Hepatocyte (in vitro differentiated cells): ENCODE data around the gene CD9. TPM values are rescaled to one million over a fixed set of nuclear protein-coding genes. Genes with fewer than 3 reads are reported as not detected.

Experiments
- DNase-seq: peaks from one replicate; pipeline ENCODE4 v3.0.0-alpha.2; 2016; ENCODE audit warnings: low spot score
- H2AFZ ChIP-seq: fragments of 200-600 bp; sonication (generic); 2 replicates; pipeline ENCODE4 v1.6.0; 2016; ENCODE audit warnings: antibody characterized with exemption, mild to moderate bottlenecking
- H3K27ac ChIP-seq: fragments of 200-600 bp; sonication (generic); 2 replicates; pipeline ENCODE4 v1.5.1; 2016; ENCODE audit warnings: mild to moderate bottlenecking
- H3K27me3 ChIP-seq: fragments of 200-600 bp; sonication (generic); 2 replicates; pipeline ENCODE4 v1.6.1; 2016
- H3K36me3 ChIP-seq: fragments of 200-600 bp; sonication (generic); replicated peaks from 2 replicates; pipeline ENCODE4 v1.5.1; 2016; ENCODE audit warnings: low read depth; ENCODE audit not compliant: insufficient read depth
- H3K4me1 ChIP-seq: fragments of 200-600 bp; sonication (generic); 2 replicates; pipeline ENCODE4 v1.5.1; 2016; ENCODE audit warnings: mild to moderate bottlenecking, moderate library complexity; ENCODE audit not compliant: insufficient read depth
- H3K4me2 ChIP-seq: fragments of 200-600 bp; sonication (generic); 2 replicates; pipeline ENCODE4 v1.6.0; 2016
- H3K4me3 ChIP-seq: fragments of 200-600 bp; sonication (generic); 2 replicates; pipeline ENCODE4 v1.5.1; 2016; ENCODE audit warnings: mild to moderate bottlenecking
- H3K79me2 ChIP-seq: fragments of 200-600 bp; sonication (generic); 2 replicates; pipeline ENCODE4 v1.6.0; 2017; ENCODE audit warnings: mild to moderate bottlenecking
- H3K9me2 ChIP-seq: fragments of 200-600 bp; sonication (generic); replicated peaks from 2 replicates; pipeline ENCODE4 v1.6.0; 2017; ENCODE audit warnings: mild to moderate bottlenecking; ENCODE audit not compliant: insufficient read depth
- H3K9me3 ChIP-seq: fragments of 200-600 bp; sonication (generic); 2 replicates; pipeline ENCODE4 v1.5.1; 2016; ENCODE audit warnings: low read depth, mild to moderate bottlenecking
- H4K20me1 ChIP-seq: fragments of 200-600 bp; sonication (generic); 2 replicates; pipeline ENCODE4 v1.6.0; 2016; ENCODE audit warnings: mild to moderate bottlenecking; ENCODE audit not compliant: insufficient read depth, poor library complexity, severe bottlenecking
- EZH2 ChIP-seq: fragments of 200-600 bp; sonication (generic); IDR thresholded peaks from 2 replicates; pipeline ENCODE4 v1.6.1; 2016; ENCODE audit warnings: antibody characterized with exemption, mild to moderate bottlenecking, borderline replicate concordance
- EZH2phosphoT487 ChIP-seq: fragments of 200-600 bp; sonication (generic); IDR thresholded peaks from one replicate; pipeline ENCODE4 v1.6.1; 2018; ENCODE audit warnings: antibody characterized with exemption, mild to moderate bottlenecking, low read depth, moderate library complexity; ENCODE audit not compliant: unreplicated experiment, severe bottlenecking
- WGBS: methylation state at CpG from one replicate; pipeline ENCODE4 v1.1.6; 2016; ENCODE audit warnings: low lambda C conversion rate; ENCODE audit errors: missing lambda C conversion rate; 5-methylcytosine and 5-hydroxymethylcytosine counted together
- polyA plus RNA-seq: library from polyadenylated mRNA; unstranded; fragments of >200 nt; fragmentation: Nextera tagmentation; extraction: Ambion mirVana; gene quantifications from 2 replicates; pipeline ENCODE4 v1.2.1, GENCODE V29; 2016
- total RNA-seq: library from RNA; depleted of rRNA; stranded (reverse); fragments of >200 nt; gene quantifications from 2 replicates; pipeline ENCODE4 v1.2.3, GENCODE V29; 2014
- TF ChIP-seq, protein P1 (sequence below): fragments of 200-600 bp; sonication (generic); IDR thresholded peaks from 2 replicates; pipeline ENCODE4 v1.5.1; 2016; ENCODE audit warnings: antibody characterized with exemption, mild to moderate bottlenecking; ENCODE audit not compliant: poor library complexity

CD9 gene
- total and polyA plus RNA-seq, 2 experiments from 2014 or later: 117 to 188 TPM

DNA sequence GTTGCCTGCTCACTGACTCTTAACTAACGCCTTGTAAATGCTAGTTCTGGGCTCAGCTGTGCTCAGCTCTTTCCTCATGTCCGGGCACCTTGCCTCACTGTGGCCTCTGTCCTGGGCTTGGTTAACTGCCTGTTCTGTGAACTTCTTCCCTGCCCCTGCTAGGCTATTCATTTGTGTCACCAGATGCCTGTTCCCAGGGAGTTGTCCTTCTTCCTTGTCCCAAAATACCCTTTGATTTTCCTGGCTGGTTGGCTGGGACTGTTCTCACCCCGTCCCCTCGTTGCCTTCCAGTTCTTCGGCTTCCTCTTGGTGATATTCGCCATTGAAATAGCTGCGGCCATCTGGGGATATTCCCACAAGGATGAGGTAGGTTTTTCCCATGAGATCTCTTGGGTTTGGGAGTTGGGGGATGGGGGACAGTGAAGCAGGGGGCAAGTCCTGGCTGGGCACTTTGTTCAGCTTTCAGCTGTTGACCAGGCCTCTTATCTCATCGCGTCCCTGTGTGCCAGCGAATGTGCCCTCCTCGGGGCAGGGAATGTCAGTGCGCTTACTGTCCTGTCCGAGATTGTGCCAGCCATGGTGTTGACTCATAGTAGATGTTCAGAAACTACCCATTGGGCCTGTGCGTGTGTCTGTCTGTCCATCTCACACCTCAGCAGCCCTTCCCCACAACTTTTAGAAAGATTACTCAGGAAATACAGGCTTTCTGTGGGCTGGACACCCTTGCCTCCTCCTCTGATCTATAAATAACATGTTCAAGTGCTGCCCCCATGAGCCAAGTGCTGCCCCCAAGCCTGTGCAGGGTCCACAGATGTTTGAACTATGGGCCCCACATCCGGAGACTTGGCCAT, 33.1 kb downstream of the CD9 start:
- no peaks in the 10 kb centered on the region for H4K20me1 ChIP-seq
- peaks cover 9% of the 10 kb centered on the region for H3K79me2 ChIP-seq
- no peak overlapping the region for H3K4me3 ChIP-seq
- no peaks in the 10 kb centered on the region for H3K36me3 ChIP-seq
- H3K9me3 ChIP-seq: no peaks in the 10 kb centered on the region
- TF ChIP-seq, protein P1, sequence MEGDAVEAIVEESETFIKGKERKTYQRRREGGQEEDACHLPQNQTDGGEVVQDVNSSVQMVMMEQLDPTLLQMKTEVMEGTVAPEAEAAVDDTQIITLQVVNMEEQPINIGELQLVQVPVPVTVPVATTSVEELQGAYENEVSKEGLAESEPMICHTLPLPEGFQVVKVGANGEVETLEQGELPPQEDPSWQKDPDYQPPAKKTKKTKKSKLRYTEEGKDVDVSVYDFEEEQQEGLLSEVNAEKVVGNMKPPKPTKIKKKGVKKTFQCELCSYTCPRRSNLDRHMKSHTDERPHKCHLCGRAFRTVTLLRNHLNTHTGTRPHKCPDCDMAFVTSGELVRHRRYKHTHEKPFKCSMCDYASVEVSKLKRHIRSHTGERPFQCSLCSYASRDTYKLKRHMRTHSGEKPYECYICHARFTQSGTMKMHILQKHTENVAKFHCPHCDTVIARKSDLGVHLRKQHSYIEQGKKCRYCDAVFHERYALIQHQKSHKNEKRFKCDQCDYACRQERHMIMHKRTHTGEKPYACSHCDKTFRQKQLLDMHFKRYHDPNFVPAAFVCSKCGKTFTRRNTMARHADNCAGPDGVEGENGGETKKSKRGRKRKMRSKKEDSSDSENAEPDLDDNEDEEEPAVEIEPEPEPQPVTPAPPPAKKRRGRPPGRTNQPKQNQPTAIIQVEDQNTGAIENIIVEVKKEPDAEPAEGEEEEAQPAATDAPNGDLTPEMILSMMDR: no peak
- TF ChIP-seq EZH2 (no peak), EZH2phosphoT487 (no peak)
- peak overlapping the region; percentile 64 for H3K27ac ChIP-seq
- H2AFZ ChIP-seq: no peak overlapping the region
- H3K27me3 ChIP-seq: no peaks in the 10 kb centered on the region
- no peak for DNase-seq
- 94% methylated on average over 15 of the region's 15 CpGs for WGBS
- H3K9me2 ChIP-seq: no peaks in the 10 kb centered on the region
- H3K4me2 ChIP-seq: no peak overlapping the region
- peaks cover 57% of the 10 kb centered on the region for H3K4me1 ChIP-seq

DNA sequence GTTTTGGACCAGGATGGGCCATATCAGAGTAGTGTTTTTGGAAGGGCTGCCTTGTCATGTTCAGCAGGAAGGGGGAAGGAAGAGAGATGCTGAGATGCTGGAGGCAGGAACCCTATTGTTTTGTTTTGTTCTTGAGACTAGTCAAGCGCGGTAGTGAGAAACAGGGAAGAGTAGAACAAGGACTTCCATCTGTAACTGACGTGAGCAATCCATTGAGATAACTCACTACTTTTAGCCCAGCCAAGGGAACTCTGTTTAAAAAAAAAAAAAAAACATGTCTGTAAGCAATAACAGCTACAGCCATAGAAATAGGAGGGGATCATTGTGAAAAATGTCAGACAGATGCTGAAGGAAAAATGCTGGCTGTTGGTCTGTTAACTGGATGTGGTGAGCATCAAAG, 34.0 kb downstream of the CD9 start:
- Histone ChIP-seq H3K4me3 (no peak overlapping the region), H2AFZ (no peak overlapping the region), H3K36me3 (no peaks in the 10 kb centered on the region), H3K9me3 (no peaks in the 10 kb centered on the region), H3K4me1 (peaks cover 49% of the 10 kb centered on the region), H3K9me2 (no peaks in the 10 kb centered on the region), H3K27me3 (no peaks in the 10 kb centered on the region), H3K27ac (peak overlapping the region; percentile 64), H3K4me2 (no peak overlapping the region), H4K20me1 (no peaks in the 10 kb centered on the region), H3K79me2 (peaks cover 9% of the 10 kb centered on the region)
- TF ChIP-seq EZH2: no peak
- TF ChIP-seq, protein P1: no peak
- TF ChIP-seq EZH2phosphoT487: no peak
- WGBS: 85% methylated on average over 3 of the region's 3 CpGs
- DNase-seq: no peak

DNA sequence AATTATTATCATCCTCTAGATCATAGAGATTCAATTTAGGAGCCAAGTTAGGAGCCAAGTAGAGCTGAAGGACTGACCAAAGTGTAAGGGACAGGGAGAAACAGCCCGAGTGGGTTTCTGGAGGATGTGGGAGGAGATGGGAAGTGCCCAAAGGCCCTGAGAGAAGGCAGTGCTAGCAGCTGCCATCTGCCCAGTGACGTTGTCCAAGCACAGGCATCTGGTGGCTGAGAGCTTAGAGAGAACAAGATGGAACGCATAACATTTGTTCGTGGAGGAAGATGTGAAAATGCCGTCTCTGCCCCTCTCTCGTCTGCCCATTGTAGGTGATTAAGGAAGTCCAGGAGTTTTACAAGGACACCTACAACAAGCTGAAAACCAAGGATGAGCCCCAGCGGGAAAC, 34.7 kb downstream of the CD9 start:
- Histone ChIP-seq H3K27ac (peak overlapping the region; percentile 64), H3K4me2 (peak overlapping the region; percentile 37), H3K9me3 (no peaks in the 10 kb centered on the region), H3K79me2 (peaks cover 9% of the 10 kb centered on the region), H3K4me3 (no peak overlapping the region), H3K9me2 (no peaks in the 10 kb centered on the region), H3K36me3 (no peaks in the 10 kb centered on the region), H3K4me1 (peaks cover 44% of the 10 kb centered on the region), H2AFZ (no peak overlapping the region), H4K20me1 (no peaks in the 10 kb centered on the region), H3K27me3 (no peaks in the 10 kb centered on the region)
- 55% methylated on average over 7 of the region's 7 CpGs for WGBS
- DNase-seq: no peak
- no peak for TF ChIP-seq EZH2
- TF ChIP-seq, protein P1: no peak
- TF ChIP-seq EZH2phosphoT487: no peak
